ENCODE results near the gene PET117.
"Not testable (repeated sequence)": the region's sequence is repeated elsewhere in the genome, so short reads cannot be mapped to it uniquely, and the experiment has no call there.

The PET117 gene

DNA sequence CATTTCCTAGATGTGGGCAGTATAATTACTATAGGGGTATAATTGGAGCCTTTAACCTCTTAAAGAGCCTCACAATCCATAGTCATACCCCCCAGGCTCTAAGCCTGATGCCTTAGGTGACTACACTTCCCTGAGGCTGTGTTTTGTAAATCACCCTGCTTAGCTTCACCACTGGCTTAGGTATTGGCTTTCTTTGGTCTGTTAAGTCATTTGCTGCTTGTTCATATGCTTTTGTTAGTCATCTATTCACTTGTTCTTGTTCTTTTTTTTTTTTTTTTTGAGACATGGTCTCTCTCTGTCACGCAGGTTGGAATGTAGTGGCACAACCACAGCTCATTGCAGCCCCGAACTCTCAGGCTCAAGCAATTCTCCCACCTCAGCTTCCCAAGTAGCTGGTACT lies 26.7 kb downstream of the PET117 start:
- DNase-seq: no peak

DNA sequence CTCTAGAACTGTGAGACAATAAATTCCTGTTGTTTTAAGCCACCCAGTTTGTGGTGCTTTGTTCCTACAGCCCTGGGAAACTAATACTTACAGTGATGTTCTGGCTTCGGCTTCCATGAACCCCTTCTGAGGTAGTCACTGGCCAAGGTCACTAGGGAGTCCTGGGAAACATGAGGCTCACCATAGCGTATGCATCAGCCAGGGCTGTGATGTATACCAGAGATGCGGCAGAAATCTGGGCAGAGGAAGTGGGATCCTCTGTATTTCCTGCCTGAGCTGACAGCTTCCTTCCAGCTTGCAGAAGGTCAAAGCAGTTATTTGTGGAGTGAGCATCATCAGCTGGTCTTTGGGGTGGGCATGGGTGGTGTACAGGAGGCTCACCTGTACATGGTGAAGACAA lies 27.9 kb downstream of the PET117 start:
- DNase-seq: no peak

DNA sequence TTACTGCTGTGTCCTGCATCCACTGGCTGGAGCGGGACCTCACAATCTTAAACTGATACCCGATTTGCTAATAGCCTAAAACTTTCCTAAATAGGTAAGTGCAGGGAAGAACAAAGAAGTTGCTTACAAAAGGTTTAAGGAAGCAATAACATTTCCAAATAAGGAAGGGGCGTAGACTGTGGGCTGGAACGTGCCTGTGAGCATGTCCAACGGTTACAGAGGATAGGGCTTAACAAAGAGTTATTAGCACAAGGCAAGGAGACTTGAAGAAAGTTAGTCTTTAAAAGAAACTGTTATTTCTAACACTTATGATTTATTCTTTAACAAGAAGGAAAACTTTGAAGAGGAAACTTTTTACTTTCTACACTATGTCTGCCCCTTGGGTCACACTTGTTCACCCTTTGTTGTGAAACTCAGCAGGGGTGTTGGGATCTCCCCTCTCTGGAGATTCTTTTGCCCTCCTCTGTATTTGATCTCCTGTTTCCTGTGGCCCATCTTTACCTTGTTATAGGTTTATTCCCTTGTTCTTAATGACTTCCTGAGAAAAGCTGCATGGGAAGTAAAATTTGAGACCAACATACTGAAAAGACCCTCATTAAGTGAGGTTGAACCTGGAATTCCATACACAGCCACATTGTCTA lies 28.7 kb downstream of the PET117 start:
- DNase-seq: no peak

DNA sequence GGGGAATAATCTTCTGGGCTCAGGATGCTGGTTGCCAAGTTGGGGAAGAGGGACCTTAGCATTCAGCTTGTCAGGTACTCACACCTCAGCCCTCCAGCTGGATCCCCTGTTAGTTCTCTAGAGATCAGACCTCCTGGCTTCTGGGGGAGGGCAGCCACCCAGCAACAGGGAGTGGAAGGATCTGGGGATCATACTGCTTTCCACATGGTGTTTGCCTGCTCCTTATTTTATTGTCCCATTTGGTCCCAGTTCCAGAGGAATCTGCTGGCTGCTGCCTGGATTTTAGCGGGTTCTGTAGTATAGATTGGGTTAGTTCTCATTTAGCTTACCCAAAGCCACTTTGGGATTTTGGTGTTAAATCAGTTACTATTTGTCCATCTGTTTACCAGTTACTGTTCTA lies 29.3 kb downstream of the PET117 start:
- no peak for DNase-seq

DNA sequence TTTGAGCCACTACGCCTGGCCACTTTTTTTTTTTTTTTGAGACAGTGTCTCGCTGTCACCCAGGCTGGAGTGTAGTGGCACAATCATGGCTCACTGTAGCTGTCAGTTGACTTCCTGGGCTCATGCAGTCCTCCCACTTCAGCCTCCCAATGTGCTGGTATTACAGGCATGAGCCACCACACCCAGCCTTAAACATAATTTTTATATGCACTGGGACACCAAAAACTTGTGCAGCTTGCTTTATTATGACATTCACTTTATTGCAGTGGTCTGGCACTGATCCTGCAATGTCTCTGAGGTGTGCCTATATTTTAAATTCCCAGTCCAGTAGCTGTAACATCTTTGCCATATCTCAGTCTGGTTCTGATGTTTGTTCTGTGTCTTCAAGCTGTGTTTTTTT lies 34.7 kb downstream of the PET117 start:
- DNase-seq: no peak

DNA sequence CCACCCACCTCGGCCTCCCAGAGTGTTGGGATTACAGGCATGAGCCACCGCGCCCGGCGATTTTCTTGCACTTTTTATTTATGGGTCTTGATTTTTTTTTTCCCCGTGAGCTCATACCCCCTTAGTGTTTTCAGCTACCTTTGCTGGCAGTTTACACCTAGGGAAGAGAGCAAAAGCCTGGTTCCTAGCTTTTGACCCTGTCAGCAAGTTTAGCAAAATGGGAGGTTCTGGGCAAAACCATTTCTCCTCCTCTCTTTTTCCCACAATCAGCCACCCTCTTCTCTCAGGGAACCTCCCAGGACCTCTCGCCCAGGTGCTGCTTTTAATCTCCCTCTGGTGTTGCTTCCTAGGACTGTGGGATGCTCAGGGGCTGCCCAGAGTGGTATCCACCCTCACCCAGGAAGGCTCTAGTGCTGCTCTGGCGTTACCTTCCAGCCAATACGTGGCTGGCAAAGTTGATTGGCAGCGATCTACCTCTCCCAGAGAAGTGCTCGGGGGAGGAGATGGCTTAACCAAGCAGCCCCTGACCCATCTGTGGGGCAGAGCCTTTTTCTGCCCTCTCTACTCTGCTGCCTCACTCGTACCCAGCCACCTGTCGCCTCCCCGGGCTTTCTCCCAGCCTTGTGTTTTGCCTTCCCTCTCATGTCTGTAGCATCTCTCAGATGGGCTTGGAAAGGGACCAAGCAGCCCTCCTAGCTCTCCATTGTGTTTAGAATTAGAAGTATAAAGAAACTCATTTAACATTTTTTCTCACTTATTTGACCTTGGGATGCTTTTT lies 37.4 kb downstream of the PET117 start:
- no peak for DNase-seq

DNA sequence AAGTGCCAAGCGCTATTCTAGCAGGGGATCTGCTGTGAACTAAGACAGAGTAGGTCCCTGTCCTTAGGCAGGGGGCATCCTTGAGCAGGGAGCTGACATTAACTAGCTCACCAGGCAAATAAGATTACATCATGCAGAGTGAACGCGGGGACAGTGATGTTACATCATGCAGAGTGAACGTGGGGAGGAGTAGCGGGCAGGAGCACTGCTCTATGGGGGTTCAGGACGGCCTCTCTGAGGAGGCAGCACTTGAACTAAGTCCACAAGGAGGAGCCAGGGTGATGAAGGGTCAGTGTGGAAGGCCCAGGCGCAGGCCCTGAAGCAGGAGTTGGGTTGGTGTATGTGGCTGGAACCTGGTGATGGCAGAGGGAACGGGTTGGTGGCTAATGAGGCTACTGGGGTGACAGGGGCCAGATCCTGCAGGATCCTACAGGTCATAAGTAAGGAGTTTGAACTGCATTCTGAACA lies 38.7 kb downstream of the PET117 start:
- no peak for DNase-seq

DNA sequence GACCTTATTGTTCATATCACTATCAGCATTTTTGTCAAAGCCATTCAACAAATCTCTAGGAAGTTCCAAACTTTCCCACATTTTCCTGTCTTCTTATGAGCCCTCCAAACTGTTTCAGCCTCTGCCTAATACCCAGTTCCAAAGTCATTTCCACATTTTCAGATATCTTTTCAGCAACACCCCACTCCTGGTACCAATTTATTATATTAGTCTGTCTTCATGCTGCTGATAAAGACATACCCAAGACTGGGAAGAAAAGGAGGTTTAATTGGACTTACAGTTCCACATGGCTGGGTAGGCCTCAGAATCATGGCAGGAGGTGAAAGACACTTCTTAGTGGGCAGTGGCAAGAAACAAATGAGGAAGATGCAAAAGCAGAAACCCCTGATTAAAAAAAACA lies 42.7 kb downstream of the PET117 start:
- not testable (repeated sequence) for DNase-seq

DNA sequence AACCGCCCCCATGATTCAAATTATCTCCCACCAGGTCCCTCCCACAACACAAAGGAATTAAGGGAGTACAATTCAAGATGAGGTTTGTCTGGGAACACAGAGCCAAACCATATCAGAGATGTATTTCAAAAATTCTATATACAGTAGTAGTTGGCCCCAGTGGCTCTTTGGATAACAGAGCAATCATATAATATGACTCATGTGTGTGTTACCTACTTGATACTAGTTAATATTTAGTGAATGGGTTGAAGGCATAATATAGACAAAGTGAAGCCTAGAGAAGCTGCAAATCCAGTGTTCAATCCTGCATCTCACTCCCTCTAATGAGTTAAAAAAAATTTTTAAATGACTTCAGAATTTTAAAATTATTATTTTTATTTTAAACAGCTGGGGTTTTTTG lies 43.2 kb downstream of the PET117 start:
- no peak for DNase-seq

DNA sequence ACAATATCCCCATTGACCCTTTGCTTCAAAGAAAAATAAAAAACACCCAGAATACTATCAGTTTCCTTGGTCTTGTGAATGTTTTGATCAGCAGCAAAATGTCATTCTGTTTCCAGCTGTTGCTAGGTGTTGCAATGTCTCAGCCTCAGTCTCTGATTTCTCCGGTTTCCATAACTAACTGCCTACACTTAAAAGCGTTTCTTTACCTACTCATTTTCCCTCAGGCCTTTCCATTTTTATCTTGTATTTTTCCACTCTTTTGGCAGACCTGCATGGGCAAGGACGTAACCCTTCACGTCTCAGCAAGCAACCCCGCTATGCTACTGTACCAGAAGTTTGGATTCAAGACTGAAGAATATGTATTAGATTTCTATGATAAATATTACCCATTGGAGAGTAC lies 49.4 kb downstream of the PET117 start:
- DNase-seq: no peak

DNA sequence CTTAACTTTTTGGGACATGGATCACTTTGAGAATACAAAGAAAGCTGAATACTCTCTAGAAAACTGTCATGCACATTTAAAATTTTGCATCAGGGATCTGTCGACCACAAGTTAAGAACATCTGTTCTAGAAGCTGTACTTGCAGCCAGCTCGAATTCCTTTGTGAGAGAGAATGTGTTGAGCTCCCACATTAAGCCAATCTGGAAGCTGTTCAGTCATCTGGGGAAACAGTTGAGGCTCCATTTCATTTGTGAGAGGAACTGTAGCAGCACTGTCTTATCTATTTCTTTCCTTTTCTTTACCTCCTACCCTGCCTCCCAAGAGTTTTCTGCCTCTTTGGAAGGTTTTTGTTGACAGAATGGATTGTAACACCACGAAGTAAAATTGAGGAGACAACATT lies 50.8 kb downstream of the PET117 start:
- no peak for DNase-seq

DNA sequence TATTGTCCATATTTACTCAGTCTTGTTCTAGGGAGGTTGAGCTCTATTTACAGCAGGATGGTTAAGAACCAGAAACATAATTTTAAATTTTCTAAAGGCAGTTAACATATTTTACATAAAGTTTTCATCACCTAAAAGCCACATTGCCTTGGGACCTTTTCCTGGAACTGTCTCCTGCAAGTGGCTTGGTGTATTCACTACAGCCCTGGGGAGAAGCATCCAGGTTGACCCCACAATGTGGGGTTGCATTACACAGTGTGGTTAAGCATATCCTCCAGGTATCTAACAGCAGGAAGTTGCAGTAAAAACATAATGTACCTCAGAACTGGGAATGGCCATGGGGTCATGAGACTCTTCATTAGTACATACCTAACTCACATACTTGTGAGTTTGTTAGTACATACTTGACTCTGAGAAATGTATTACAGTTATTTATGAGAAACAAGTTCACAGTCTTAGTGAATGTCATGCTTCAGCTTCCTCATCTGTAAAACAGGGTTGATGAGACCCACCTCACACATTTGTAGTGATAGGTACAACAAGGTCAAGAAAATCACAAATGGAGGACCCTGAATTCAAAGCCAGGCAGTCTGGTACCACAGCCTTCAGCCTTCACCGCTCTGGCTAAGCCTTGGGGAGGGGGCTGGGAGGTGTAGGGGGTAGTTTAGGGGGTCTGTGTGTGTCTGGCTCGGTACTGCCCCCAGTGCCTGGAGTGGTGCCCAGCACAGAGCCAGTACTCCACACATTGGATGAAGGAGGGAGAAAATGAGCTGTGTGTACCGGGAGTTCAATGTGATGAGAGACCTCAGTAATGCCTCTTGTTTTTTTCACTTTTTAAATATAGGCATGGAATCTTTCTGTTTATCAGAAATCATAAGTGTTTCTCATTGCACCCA lies 52.9 kb downstream of the PET117 start:
- no peak for DNase-seq

DNA sequence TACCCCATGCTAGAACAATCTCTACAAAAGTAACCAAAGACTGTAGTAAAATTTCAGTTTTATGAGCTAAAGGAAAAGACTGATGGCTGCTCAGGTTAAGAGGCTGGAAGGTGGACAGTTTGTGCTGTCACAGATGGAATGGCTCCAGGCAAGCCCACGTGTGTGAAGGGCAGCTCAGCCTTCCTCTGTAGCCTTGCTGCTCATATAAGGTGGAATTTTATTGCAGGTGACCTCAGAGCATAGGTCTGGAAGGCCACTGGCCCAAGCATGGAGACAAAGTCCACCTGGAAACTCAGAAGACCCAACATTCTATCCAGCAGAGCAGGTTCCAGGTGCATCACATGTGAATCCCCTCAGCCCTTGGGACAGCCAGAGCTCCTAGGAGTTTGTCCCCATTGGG lies 53.6 kb downstream of the PET117 start:
- no peak for DNase-seq
